H1 (cell line): ENCODE measurements around the gene CRTC1. TPM values are rescaled to one million over a fixed set of nuclear protein-coding genes. Genes with fewer than 3 reads are reported as not detected.

Experiments
- CTCF ChIA-PET: fragments of 300-600 bp; sonication (Branson Sonifier 250); formaldehyde crosslinking; loops from one replicate; lab custom pipeline; 2021; ENCODE audit not compliant: partially characterized antibody; lab: Charles Lee
- POLR2A ChIA-PET: fragments of 300-600 bp; sonication (Branson Sonifier 250); formaldehyde crosslinking; loops from one replicate; lab custom pipeline; 2021; ENCODE audit warnings: inconsistent platforms; ENCODE audit not compliant: partially characterized antibody; lab: Charles Lee
- DNase-seq, 2 experiments: peaks; one replicate each; pipeline versions ENCODE4 v3.0.0 to v3.0.0-alpha.2; 2010 to 2022; ENCODE audit warnings: low spot score in 2 of 2, low read depth in 1 of 2, mixed read lengths in 1 of 2
- FAIRE-seq: peaks from 2 replicates; lab custom pipeline; 2011; peaks lifted over from hg19 to GRCh38; lab: Jason Lieb, UNC
- H2AFZ ChIP-seq: 2 replicates; pipeline ENCODE4 v1.8.1; 2012; ENCODE audit warnings: low read length, inconsistent platforms
- H2AK5ac ChIP-seq: 2 replicates; pipeline ENCODE4 v1.6.1; 2013; ENCODE audit warnings: low read depth, low read length
- H2BK120ac ChIP-seq: replicated peaks from 2 replicates; pipeline ENCODE3; 2013; ENCODE audit warnings: low read depth, low read length, inconsistent platforms
- H2BK12ac ChIP-seq: 2 replicates; pipeline ENCODE4 v1.6.1; 2013; ENCODE audit warnings: low read depth, low read length
- H2BK15ac ChIP-seq: 2 replicates; pipeline ENCODE4 v1.6.1; 2013; ENCODE audit warnings: low read length
- H2BK20ac ChIP-seq: 2 replicates; pipeline ENCODE4 v1.6.1; 2013; ENCODE audit warnings: low read length
- H2BK5ac ChIP-seq: 2 replicates; pipeline ENCODE4 v1.6.1; 2013; ENCODE audit warnings: low read depth, low read length
- H3K14ac ChIP-seq: 2 replicates; pipeline ENCODE4 v1.6.1; 2013; ENCODE audit warnings: inconsistent platforms; ENCODE audit not compliant: insufficient read length
- H3K18ac ChIP-seq: 2 replicates; pipeline ENCODE4 v1.6.1; 2013; ENCODE audit warnings: low read length; ENCODE audit errors: extremely low read depth
- H3K23ac ChIP-seq: 2 replicates; pipeline ENCODE4 v1.6.1; 2013; ENCODE audit warnings: inconsistent platforms; ENCODE audit not compliant: insufficient read length
- H3K23me2 ChIP-seq: 2 replicates; pipeline ENCODE4 v1.6.1; 2013; ENCODE audit warnings: low read depth, low read length
- H3K27ac ChIP-seq: 2 replicates; pipeline ENCODE4 v1.6.1; 2011; ENCODE audit warnings: low read depth, low read length, inconsistent platforms
- H3K27me3 ChIP-seq, 4 experiments: replicated peaks in 1 of 4; 1 replicate in 1 of 4; 2 replicates in 3 of 4; pipeline versions ENCODE4 v1.6.1 to v1.8.1; 2011 to 2013; ENCODE audit warnings: low read length in 3 of 4, mild to moderate bottlenecking in 3 of 4, inconsistent platforms in 2 of 4, mixed read lengths in 2 of 4, moderate library complexity in 1 of 4; ENCODE audit not compliant: control insufficient read depth in 3 of 4, insufficient read depth in 3 of 4; ENCODE audit errors: extremely low read depth in 1 of 4
- H3K36me3 ChIP-seq, 4 experiments: 2 replicates each; pipeline versions ENCODE4 v1.6.1 to v1.8.1; 2011 to 2013; ENCODE audit warnings: mild to moderate bottlenecking in 4 of 4, low read length in 3 of 4, moderate library complexity in 2 of 4, control low read depth in 1 of 4, inconsistent platforms in 1 of 4; ENCODE audit not compliant: insufficient read depth in 4 of 4, control insufficient read depth in 2 of 4
- H3K4ac ChIP-seq: replicated peaks from 2 replicates; pipeline ENCODE3; 2013; ENCODE audit warnings: low read length, low read depth, mixed read lengths, inconsistent platforms; ENCODE audit not compliant: insufficient read length
- H3K4me1 ChIP-seq, 4 experiments: replicated peaks in 1 of 4; 1 replicate in 1 of 4; 2 replicates in 3 of 4; pipeline versions ENCODE4 v1.6.1 to v1.8.1; 2011 to 2013; ENCODE audit warnings: low read length in 3 of 4, inconsistent platforms in 2 of 4, mixed read lengths in 1 of 4; ENCODE audit not compliant: insufficient read depth in 4 of 4, control insufficient read depth in 3 of 4
- H3K4me2 ChIP-seq, 2 experiments: 2 replicates each; pipeline versions ENCODE4 v1.6.1 to v1.8.1; 2011 to 2013; ENCODE audit warnings: low read depth in 2 of 2, low read length in 2 of 2, control low read depth in 1 of 2, inconsistent platforms in 1 of 2, mild to moderate bottlenecking in 1 of 2; ENCODE audit not compliant: insufficient read depth in 1 of 2
- H3K4me3 ChIP-seq, 4 experiments: fragments of 200-600, 300-600 bp in 1 of 4; sonication (generic), shearing (Covaris generic), sonication (Bioruptor Twin) in 1 of 4; 2 replicates each; pipeline versions ENCODE4 v1.5.1 to v1.8.1; 2011 to 2016; ENCODE audit warnings: low read length in 4 of 4, low read depth in 3 of 4, control low read depth in 2 of 4, inconsistent platforms in 2 of 4, mild to moderate bottlenecking in 2 of 4, mixed read lengths in 1 of 4, moderate library complexity in 1 of 4; ENCODE audit not compliant: insufficient read depth in 2 of 4; ENCODE audit errors: extremely low read depth in 1 of 4
- H3K56ac ChIP-seq: replicated peaks from 2 replicates; pipeline ENCODE3; 2013; ENCODE audit warnings: low read depth, mild to moderate bottlenecking, mixed read lengths, low read length, inconsistent platforms; ENCODE audit not compliant: insufficient read length
- H3K79me1 ChIP-seq: 2 replicates; pipeline ENCODE4 v1.6.1; 2013; ENCODE audit warnings: low read depth, low read length, control low read depth
- H3K79me2 ChIP-seq, 2 experiments: 2 replicates each; pipeline versions ENCODE4 v1.6.1 to v1.8.1; 2012 to 2013; ENCODE audit warnings: low read length in 2 of 2, mild to moderate bottlenecking in 2 of 2, inconsistent platforms in 1 of 2; ENCODE audit not compliant: insufficient read depth in 2 of 2, control insufficient read depth in 1 of 2
- H3K9ac ChIP-seq, 4 experiments: replicated peaks in 1 of 4; 1 replicate in 1 of 4; 2 replicates in 3 of 4; pipeline versions ENCODE4 v1.6.1 to v1.8.1; 2011 to 2013; ENCODE audit warnings: low read depth in 3 of 4, low read length in 3 of 4, control low read depth in 2 of 4, mild to moderate bottlenecking in 2 of 4, moderate library complexity in 2 of 4, inconsistent platforms in 1 of 4; ENCODE audit errors: extremely low read depth in 1 of 4
- H3K9me3 ChIP-seq, 2 experiments: 2 replicates each; pipeline versions ENCODE4 v1.6.1 to v1.8.1; 2012 to 2013; ENCODE audit warnings: mild to moderate bottlenecking in 2 of 2, moderate library complexity in 2 of 2, control low read depth in 1 of 2, inconsistent platforms in 1 of 2, low read depth in 1 of 2, low read length in 1 of 2, mixed read lengths in 1 of 2; ENCODE audit not compliant: insufficient read depth in 2 of 2
- H4K20me1 ChIP-seq, 2 experiments: replicated peaks in 1 of 2; 2 replicates each; pipeline versions ENCODE3 to v1.8.1; 2011 to 2013; ENCODE audit warnings: inconsistent platforms in 2 of 2, low read length in 2 of 2, mild to moderate bottlenecking in 1 of 2; ENCODE audit not compliant: insufficient read depth in 2 of 2, control insufficient read depth in 1 of 2
- H4K5ac ChIP-seq: 2 replicates; pipeline ENCODE4 v1.6.1; 2013; ENCODE audit warnings: low read length, low read depth, mixed read lengths, inconsistent platforms; ENCODE audit not compliant: insufficient read length
- H4K8ac ChIP-seq: 2 replicates; pipeline ENCODE4 v1.8.0; 2013; ENCODE audit warnings: mild to moderate bottlenecking, moderate library complexity, low read length, inconsistent platforms; ENCODE audit not compliant: insufficient read depth; ENCODE audit errors: extremely low read depth
- H4K91ac ChIP-seq: replicated peaks from 2 replicates; pipeline ENCODE3; 2013; ENCODE audit warnings: low read length, mixed read lengths, inconsistent platforms; ENCODE audit not compliant: insufficient read length
- BCL11A ChIP-seq, 2 experiments: IDR thresholded peaks; one replicate each; pipeline ENCODE4 v1.6.1; 2011; ENCODE audit warnings: low read depth in 2 of 2, low read length in 2 of 2, mild to moderate bottlenecking in 2 of 2
- GABPA ChIP-seq: IDR thresholded peaks from 2 replicates; pipeline ENCODE4 v1.6.1; 2011; ENCODE audit warnings: mild to moderate bottlenecking, low read length, moderate library complexity, borderline replicate concordance; ENCODE audit not compliant: insufficient read depth
- HDAC2 ChIP-seq, 2 experiments: fragments of 300-600 bp in 1 of 2; sonication (generic) in 1 of 2; IDR thresholded peaks; 2 replicates each; pipeline ENCODE4 v1.6.1; 2011 to 2012; ENCODE audit warnings: low read depth in 2 of 2, low read length in 2 of 2, mild to moderate bottlenecking in 2 of 2, moderate library complexity in 2 of 2, borderline replicate concordance in 1 of 2, inconsistent platforms in 1 of 2
- HDAC6 ChIP-seq: IDR thresholded peaks from one replicate; pipeline ENCODE4 v1.7.1; 2012; ENCODE audit warnings: low read depth, mild to moderate bottlenecking, inconsistent platforms, low read length, moderate library complexity
- KDM4A ChIP-seq: IDR thresholded peaks from one replicate; pipeline ENCODE4 v1.7.1; 2012; ENCODE audit warnings: low read depth, mild to moderate bottlenecking, moderate library complexity, low read length, inconsistent platforms; ENCODE audit not compliant: severe bottlenecking
- MAFK ChIP-seq: IDR thresholded peaks from 2 replicates; pipeline ENCODE4 v1.6.1; 2012; ENCODE audit warnings: low read depth, mild to moderate bottlenecking, improper control_type of control experiment, low read length
- SAP30 ChIP-seq: fragments of 300-600 bp; sonication (generic); IDR thresholded peaks from 2 replicates; pipeline ENCODE4 v1.7.1; 2012; ENCODE audit warnings: low read length, moderate library complexity, mild to moderate bottlenecking, inconsistent platforms; ENCODE audit not compliant: insufficient read depth, insufficient replicate concordance
- SP1 ChIP-seq: IDR thresholded peaks from 2 replicates; pipeline ENCODE4 v1.6.1; 2011; ENCODE audit warnings: low read depth, low read length
- SUZ12 ChIP-seq: fragments of 200-600 bp; sonication (generic); IDR thresholded peaks from 2 replicates; pipeline ENCODE4 v1.6.1; 2012; ENCODE audit warnings: mild to moderate bottlenecking, inconsistent platforms, low read length, moderate library complexity, mixed read lengths
- WGBS, 2 experiments: shearing (Covaris generic) in 1 of 2; methylation state at CpG; one replicate each; pipeline versions ENCODE4 v1.1.6 to v1.1.7; 2013 to 2015; ENCODE audit warnings: low lambda C conversion rate in 2 of 2, mixed read lengths in 2 of 2, inconsistent platforms in 1 of 2, low coverage in 1 of 2, missing lambda C conversion rate in 1 of 2; ENCODE audit not compliant: insufficient replicate concordance in 2 of 2, insufficient coverage in 1 of 2, insufficient read length in 1 of 2; ENCODE audit errors: extremely low coverage in 1 of 2, missing lambda C conversion rate in 1 of 2; 5-methylcytosine and 5-hydroxymethylcytosine counted together
- polyA plus RNA-seq, 7 experiments: library from polyadenylated mRNA; depleted of rRNA in 3 of 7; stranded (reverse) in 5 of 7; unstranded in 2 of 7; fragments of >200 nt in 5 of 7; fragments of 200-250 nt in 2 of 7; gene quantifications; 1 replicate in 5 of 7; 2 replicates in 1 of 7; 4 replicates in 1 of 7; pipeline versions ENCODE4 v1.2.1 to v1.2.3, GENCODE V29; 2011 to 2013; ENCODE audit warnings: missing spikeins in 2 of 7, mixed read lengths in 2 of 7
- total RNA-seq: library from RNA; stranded (reverse); fragmentation: NEBNext Ultra II Directional; extraction: Animal tissue kit (Norgen Biotek cat#: 25700); gene quantifications from 2 replicates; pipeline ENCODE4 v1.2.1, GENCODE V29; 2021
- TF ChIP-seq, protein P1 (sequence below): IDR thresholded peaks from 2 replicates; pipeline ENCODE4 v1.6.1; 2011; ENCODE audit warnings: low read length, improper control_type of control experiment

Gene CRTC1
- total and polyA plus RNA-seq, 2 of the 8 experiments (the other 6 are each of a cell fraction or from before 2014, with no cell fraction given), result 2.9 to 8.5 TPM

GRCh38 chr19:18665771-18666202 is 17.7 kb upstream of the CRTC1 start:
- Histone ChIP-seq H3K56ac (no peak overlapping the region), H2AK5ac (no peak overlapping the region), H2BK120ac (no peak overlapping the region), H2BK15ac (no peak overlapping the region), H3K23me2 (no peaks in the 10 kb centered on the region)
- CTCF ChIA-PET, result interaction anchor here (0.7 to 2.4 kb wide), 4 partner anchors 10 to 196 kb away, joined by 3 to 12 read pairs (median 3); no protein-coding TSS in a partner anchor
- TF ChIP-seq SP1, result no peak
- TF ChIP-seq GABPA, result no peak
- no peak for TF ChIP-seq HDAC6
- TF ChIP-seq, protein P1, sequence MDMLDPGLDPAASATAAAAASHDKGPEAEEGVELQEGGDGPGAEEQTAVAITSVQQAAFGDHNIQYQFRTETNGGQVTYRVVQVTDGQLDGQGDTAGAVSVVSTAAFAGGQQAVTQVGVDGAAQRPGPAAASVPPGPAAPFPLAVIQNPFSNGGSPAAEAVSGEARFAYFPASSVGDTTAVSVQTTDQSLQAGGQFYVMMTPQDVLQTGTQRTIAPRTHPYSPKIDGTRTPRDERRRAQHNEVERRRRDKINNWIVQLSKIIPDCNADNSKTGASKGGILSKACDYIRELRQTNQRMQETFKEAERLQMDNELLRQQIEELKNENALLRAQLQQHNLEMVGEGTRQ, result no peak
- TF ChIP-seq KDM4A, result no peak
- TF ChIP-seq SUZ12, result no peak
- no peak for TF ChIP-seq BCL11A (IDR thresholded peaks at IDR 0.05; ENCODE audit: low read depth in 2 of 2, low read length in 2 of 2)
- no peak for TF ChIP-seq SAP30
- no peak for TF ChIP-seq HDAC2 (IDR thresholded peaks at IDR 0.05; ENCODE audit: borderline replicate concordance in 1 of 2, low read depth in 2 of 2, low read length in 2 of 2)
- TF ChIP-seq MAFK, result no peak
- TF ChIP-seq, all 59 proteins: peak for 0
- Histone ChIP-seq H4K5ac (no peak overlapping the region), H3K4ac (no peak overlapping the region), H3K4me1 (peaks cover 0 to 4% (median 3%) of the 10 kb centered on the region in 4 experiments; a peak in 2 of 7 replicates), H2BK20ac (no peak overlapping the region), H3K23ac (no peak overlapping the region), H3K79me1 (0 out of 2 replicates have a peak, but pooled peaks cover 3% of the 10 kb centered on the region), H3K4me3 (no peak overlapping the region), H4K20me1 (peaks cover 5 to 13% of the 10 kb centered on the region in 2 experiments), H3K14ac (no peak overlapping the region), H3K27me3 (no peaks in the 10 kb centered on the region), H4K91ac (no peak overlapping the region), H3K9ac (no peak overlapping the region), H2BK12ac (0 out of 2 replicates have a peak overlapping the region, but pooled peaks have one; percentile 50), H3K79me2 (no peaks in the 10 kb centered on the region), H3K9me3 (no peaks in the 10 kb centered on the region), H2AFZ (no peak overlapping the region), H3K4me2 (no peak overlapping the region), H3K18ac (no peak overlapping the region), H4K8ac (no peak overlapping the region), H3K36me3 (peaks cover 0 to 17% (median 2%) of the 10 kb centered on the region in 4 experiments; a peak in 4 of 8 replicates), H2BK5ac (no peak overlapping the region), H3K27ac (no peak overlapping the region)
- POLR2A ChIA-PET, result interaction anchor here (0.5 to 1.5 kb wide), 6 partner anchors 10 to 171 kb away, joined by 3 to 5 read pairs (median 3); no protein-coding TSS in a partner anchor
- no peak for FAIRE-seq
- DNase-seq, result no peak
- 92% methylated on average over 22 of the region's 22 CpGs; no CpG with 5 or more reads in 1 of the 2 experiments for WGBS, 2 experiments
